ENCODE measurements around the gene SCGN. TPM values are rescaled to one million over a fixed set of nuclear protein-coding genes. Genes with fewer than 3 reads are reported as not detected.

Gene SCGN
- polyA plus RNA-seq, 1 donor (not counting 4 experiments of a cell fraction or from before 2014, with no cell fraction given), result not detected

- no peaks in the 10 kb centered on the region for H3K79me2 ChIP-seq (ENCODE audit: control insufficient read depth, insufficient read depth, low read length)
- H3K27ac ChIP-seq (ENCODE audit: control insufficient read depth, insufficient read depth, low read length), result no peak overlapping the region
- H3K9me3 ChIP-seq (ENCODE audit: control insufficient read depth, low read depth, low read length), result no peaks in the 10 kb centered on the region
- no peak overlapping the region for H3K4me3 ChIP-seq (ENCODE audit: control insufficient read depth in 2 of 3, extremely low read depth in 1 of 3, insufficient read depth in 2 of 3, low read depth in 1 of 3, low read length in 3 of 3)
- H3K9ac ChIP-seq (ENCODE audit: control insufficient read depth, extremely low read depth, insufficient read depth, low read length), result no peak overlapping the region
- DNase-seq (ENCODE audit: low read depth, low spot score), result no peak
- H3K4me1 ChIP-seq (ENCODE audit: control insufficient read depth, extremely low read depth, insufficient read depth, low read length), result no peaks in the 10 kb centered on the region
- dilution Hi-C loops (cut with MboI; ENCODE audit: extremely low pct_ligation_motif_present, low sequenced_read_pairs), result no loop called here
- no peak overlapping the region for H2AFZ ChIP-seq (ENCODE audit: control insufficient read depth, low read length)
- H3K36me3 ChIP-seq (ENCODE audit: control insufficient read depth in 2 of 2, extremely low read depth in 1 of 2, insufficient read depth in 2 of 2, low read length in 2 of 2), result no peaks in the 10 kb centered on the region
- H3K27me3 ChIP-seq (ENCODE audit: control insufficient read depth, extremely low read depth, insufficient read depth, low read length), result peaks cover under 1% of the 10 kb centered on the region
- no peak for FAIRE-seq
- no peaks in the 10 kb centered on the region for H3K9me1 ChIP-seq (ENCODE audit: control insufficient read depth, extremely low read depth, insufficient read depth, low read length)
- no peak for TF ChIP-seq EZH2 (IDR thresholded peaks at IDR 0.05; ENCODE audit: low read length)
- TF ChIP-seq CTCF (optimal IDR thresholded peaks at IDR 0.05 in 1 of 3, IDR thresholded peaks at IDR 0.05 in 1 of 3, conservative IDR thresholded peaks at IDR 0.05 in 1 of 3; ENCODE audit: extremely low read depth in 1 of 3, insufficient read depth in 2 of 3, low read length in 3 of 3), result no peak
- H4K20me1 ChIP-seq (ENCODE audit: control insufficient read depth, extremely low read depth, insufficient read depth, low read length), result no peaks in the 10 kb centered on the region
- H3K4me2 ChIP-seq (ENCODE audit: control insufficient read depth, extremely low read depth, insufficient read depth, low read depth, low read length), result no peak overlapping the region
Measured at GRCh38 chr6:25697537-25698340, 45.7 kb downstream of the SCGN start.

GRCh38 chr6:25698631-25699030 is 46.6 kb downstream of the SCGN start:
- no peaks in the 10 kb centered on the region for H3K36me3 ChIP-seq (ENCODE audit: control insufficient read depth in 2 of 2, extremely low read depth in 1 of 2, insufficient read depth in 2 of 2, low read length in 2 of 2)
- DNase-seq (ENCODE audit: low read depth, low spot score), result no peak
- H4K20me1 ChIP-seq (ENCODE audit: control insufficient read depth, extremely low read depth, insufficient read depth, low read length), result no peaks in the 10 kb centered on the region
- H3K79me2 ChIP-seq (ENCODE audit: control insufficient read depth, insufficient read depth, low read length), result no peaks in the 10 kb centered on the region
- dilution Hi-C loops (cut with MboI; ENCODE audit: extremely low pct_ligation_motif_present, low sequenced_read_pairs), result no loop called here
- no peak overlapping the region for H3K27ac ChIP-seq (ENCODE audit: control insufficient read depth, insufficient read depth, low read length)
- no peak overlapping the region for H3K4me3 ChIP-seq (ENCODE audit: control insufficient read depth in 2 of 3, extremely low read depth in 1 of 3, insufficient read depth in 2 of 3, low read depth in 1 of 3, low read length in 3 of 3)
- no peak for TF ChIP-seq CTCF (optimal IDR thresholded peaks at IDR 0.05 in 1 of 3, IDR thresholded peaks at IDR 0.05 in 1 of 3, conservative IDR thresholded peaks at IDR 0.05 in 1 of 3; ENCODE audit: extremely low read depth in 1 of 3, insufficient read depth in 2 of 3, low read length in 3 of 3)
- no peak for TF ChIP-seq EZH2 (IDR thresholded peaks at IDR 0.05; ENCODE audit: low read length)
- H3K4me2 ChIP-seq (ENCODE audit: control insufficient read depth, extremely low read depth, insufficient read depth, low read depth, low read length), result no peak overlapping the region
- no peak overlapping the region for H3K9ac ChIP-seq (ENCODE audit: control insufficient read depth, extremely low read depth, insufficient read depth, low read length)
- no peaks in the 10 kb centered on the region for H3K4me1 ChIP-seq (ENCODE audit: control insufficient read depth, extremely low read depth, insufficient read depth, low read length)
- no peak for FAIRE-seq
- no peaks in the 10 kb centered on the region for H3K9me3 ChIP-seq (ENCODE audit: control insufficient read depth, low read depth, low read length)
- no peaks in the 10 kb centered on the region for H3K9me1 ChIP-seq (ENCODE audit: control insufficient read depth, extremely low read depth, insufficient read depth, low read length)
- no peak overlapping the region for H2AFZ ChIP-seq (ENCODE audit: control insufficient read depth, low read length)
- H3K27me3 ChIP-seq (ENCODE audit: control insufficient read depth, extremely low read depth, insufficient read depth, low read length), result peaks cover 3% of the 10 kb centered on the region
